ENCODE data around the gene JAKMIP3. TPM values are rescaled to one million over a fixed set of nuclear protein-coding genes. Genes with fewer than 3 reads are reported as not detected.

Gene JAKMIP3
- total and polyA plus RNA-seq, 10 of the 15 experiments (the other 5 are each of a cell fraction or from before 2014, with no cell fraction given): 0.01 TPM; not detected in 7

DNA sequence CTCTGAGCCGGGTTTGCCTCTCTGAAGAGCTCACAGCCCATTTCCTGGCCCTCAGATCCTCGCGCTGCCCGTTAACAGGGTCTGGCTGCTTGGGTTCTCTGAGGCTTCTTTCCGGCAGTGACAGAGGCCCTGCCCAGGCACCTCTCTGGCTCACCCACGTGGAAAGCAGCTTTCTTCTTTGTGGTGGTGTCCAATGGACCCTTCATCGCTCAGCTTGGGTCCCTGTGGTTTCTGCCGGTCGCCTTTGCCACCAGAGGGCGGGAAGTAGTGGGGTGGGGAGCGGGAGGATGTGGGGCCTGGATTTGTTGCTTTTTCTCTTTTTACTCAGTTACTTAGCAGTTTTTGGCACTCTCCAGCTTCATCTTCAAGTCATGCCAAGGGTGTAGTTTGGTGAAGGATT lies 15.6 kb upstream of the JAKMIP3 start:
- no peak for FAIRE-seq
- no peak for TF ChIP-seq BACH1 (IDR thresholded peaks at IDR 0.05; ENCODE audit: borderline replicate concordance)
- TF ChIP-seq POLR2A (IDR thresholded peaks at IDR 0.05; ENCODE audit: low read depth, low read length): no peak
- TF ChIP-seq, protein P1, sequence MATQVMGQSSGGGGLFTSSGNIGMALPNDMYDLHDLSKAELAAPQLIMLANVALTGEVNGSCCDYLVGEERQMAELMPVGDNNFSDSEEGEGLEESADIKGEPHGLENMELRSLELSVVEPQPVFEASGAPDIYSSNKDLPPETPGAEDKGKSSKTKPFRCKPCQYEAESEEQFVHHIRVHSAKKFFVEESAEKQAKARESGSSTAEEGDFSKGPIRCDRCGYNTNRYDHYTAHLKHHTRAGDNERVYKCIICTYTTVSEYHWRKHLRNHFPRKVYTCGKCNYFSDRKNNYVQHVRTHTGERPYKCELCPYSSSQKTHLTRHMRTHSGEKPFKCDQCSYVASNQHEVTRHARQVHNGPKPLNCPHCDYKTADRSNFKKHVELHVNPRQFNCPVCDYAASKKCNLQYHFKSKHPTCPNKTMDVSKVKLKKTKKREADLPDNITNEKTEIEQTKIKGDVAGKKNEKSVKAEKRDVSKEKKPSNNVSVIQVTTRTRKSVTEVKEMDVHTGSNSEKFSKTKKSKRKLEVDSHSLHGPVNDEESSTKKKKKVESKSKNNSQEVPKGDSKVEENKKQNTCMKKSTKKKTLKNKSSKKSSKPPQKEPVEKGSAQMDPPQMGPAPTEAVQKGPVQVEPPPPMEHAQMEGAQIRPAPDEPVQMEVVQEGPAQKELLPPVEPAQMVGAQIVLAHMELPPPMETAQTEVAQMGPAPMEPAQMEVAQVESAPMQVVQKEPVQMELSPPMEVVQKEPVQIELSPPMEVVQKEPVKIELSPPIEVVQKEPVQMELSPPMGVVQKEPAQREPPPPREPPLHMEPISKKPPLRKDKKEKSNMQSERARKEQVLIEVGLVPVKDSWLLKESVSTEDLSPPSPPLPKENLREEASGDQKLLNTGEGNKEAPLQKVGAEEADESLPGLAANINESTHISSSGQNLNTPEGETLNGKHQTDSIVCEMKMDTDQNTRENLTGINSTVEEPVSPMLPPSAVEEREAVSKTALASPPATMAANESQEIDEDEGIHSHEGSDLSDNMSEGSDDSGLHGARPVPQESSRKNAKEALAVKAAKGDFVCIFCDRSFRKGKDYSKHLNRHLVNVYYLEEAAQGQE (IDR thresholded peaks at IDR 0.05; ENCODE audit: low read depth, low read length): no peak
- TF ChIP-seq YY1 (IDR thresholded peaks at IDR 0.05; ENCODE audit: low read depth, low read length): no peak
- TF ChIP-seq NR2F1 (conservative IDR thresholded peaks at IDR 0.05): no peak
- TF ChIP-seq, protein P2, sequence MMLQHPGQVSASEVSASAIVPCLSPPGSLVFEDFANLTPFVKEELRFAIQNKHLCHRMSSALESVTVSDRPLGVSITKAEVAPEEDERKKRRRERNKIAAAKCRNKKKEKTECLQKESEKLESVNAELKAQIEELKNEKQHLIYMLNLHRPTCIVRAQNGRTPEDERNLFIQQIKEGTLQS (IDR thresholded peaks at IDR 0.05; ENCODE audit: borderline replicate concordance, extremely low read depth, low read depth, low read length): no peak
- no peak for TF ChIP-seq NRF1 (conservative IDR thresholded peaks at IDR 0.05; ENCODE audit: low read depth, low read length)
- no TSS peak for BruUV-seq (replicated peaks)
- SMC1A ChIA-PET (ENCODE audit: uncharacterized antibody, unreplicated experiment): no interaction called here
- Histone ChIP-seq H3K9ac (ENCODE audit: control insufficient read depth, insufficient read depth, low read length) (no peak overlapping the region), H4K20me1 (ENCODE audit: control insufficient read depth, insufficient read depth) (no peaks in the 10 kb centered on the region), H3K4me2 (ENCODE audit: control insufficient read depth, insufficient read depth) (no peak overlapping the region), H3K79me2 (ENCODE audit: control insufficient read depth, insufficient read depth, low read length) (no peaks in the 10 kb centered on the region), H3K4me3 (no peak overlapping the region), H3K9me3 (replicated peaks; ENCODE audit: control insufficient read depth, insufficient read depth, low read length) (peaks cover 4% of the 10 kb centered on the region; the same call in 1 of the 3 replicates), H2AFZ (ENCODE audit: control insufficient read depth, low read depth, low read length) (no peak overlapping the region), H3K27me3 (replicated peaks in 1 of 2; ENCODE audit: control insufficient read depth in 2 of 2, insufficient read depth in 2 of 2, low read length in 1 of 2) (no peaks in the 10 kb centered on the region), H3K36me3 (ENCODE audit: control insufficient read depth in 2 of 2, insufficient read depth in 2 of 2, low read length in 1 of 2) (no peaks in the 10 kb centered on the region), H3K4me1 (ENCODE audit: control insufficient read depth, insufficient read depth, low read length) (no peaks in the 10 kb centered on the region), H3K27ac (ENCODE audit: control insufficient read depth, insufficient read depth) (no peak overlapping the region)
- POLR2A ChIA-PET: no interaction called here
- intact Hi-C loops (cut with micrococcal nuclease; ENCODE audit: unreplicated experiment) (no loop called here), in situ Hi-C loops (cut with MboI) (no loop called here)
- 41% methylated on average over 11 of the region's 11 CpGs for WGBS (ENCODE audit: insufficient coverage, insufficient replicate concordance, low lambda C conversion rate, missing lambda C conversion rate)
- no peak for DNase-seq (ENCODE audit: low read depth, low spot score)
- RAD21 ChIA-PET (ENCODE audit: unreplicated experiment): no interaction called here
- CTCF ChIA-PET: no interaction called here
- no peak for ATAC-seq

Data from GM12878 (cell line).